ENCODE data around the gene UBL7.

DNA sequence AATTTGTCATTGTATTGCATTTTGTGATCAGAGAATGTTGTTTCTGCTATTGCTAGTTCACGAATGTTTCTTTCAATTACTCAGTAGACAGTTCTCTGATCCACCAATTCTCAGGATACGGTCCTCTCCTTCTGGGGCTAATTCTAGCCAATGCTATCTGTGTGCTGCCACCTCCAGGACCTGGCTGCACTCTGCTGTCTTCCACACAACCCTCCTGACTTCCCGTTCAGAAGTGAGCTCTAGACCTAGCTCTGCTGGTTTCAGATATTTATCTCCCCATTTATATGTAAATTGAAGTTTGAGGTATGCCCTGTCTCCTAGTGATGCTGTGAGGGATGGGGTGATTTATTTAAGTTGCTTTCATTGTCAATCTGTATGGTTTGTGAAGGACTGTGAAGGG lies 21.7 kb upstream of the UBL7 start:
- no peak for TF ChIP-seq EZH2 (IDR thresholded peaks at IDR 0.05; ENCODE audit: borderline replicate concordance, insufficient read depth, low read depth, low read length, poor library complexity, severe bottlenecking)
- TF ChIP-seq, protein P1, sequence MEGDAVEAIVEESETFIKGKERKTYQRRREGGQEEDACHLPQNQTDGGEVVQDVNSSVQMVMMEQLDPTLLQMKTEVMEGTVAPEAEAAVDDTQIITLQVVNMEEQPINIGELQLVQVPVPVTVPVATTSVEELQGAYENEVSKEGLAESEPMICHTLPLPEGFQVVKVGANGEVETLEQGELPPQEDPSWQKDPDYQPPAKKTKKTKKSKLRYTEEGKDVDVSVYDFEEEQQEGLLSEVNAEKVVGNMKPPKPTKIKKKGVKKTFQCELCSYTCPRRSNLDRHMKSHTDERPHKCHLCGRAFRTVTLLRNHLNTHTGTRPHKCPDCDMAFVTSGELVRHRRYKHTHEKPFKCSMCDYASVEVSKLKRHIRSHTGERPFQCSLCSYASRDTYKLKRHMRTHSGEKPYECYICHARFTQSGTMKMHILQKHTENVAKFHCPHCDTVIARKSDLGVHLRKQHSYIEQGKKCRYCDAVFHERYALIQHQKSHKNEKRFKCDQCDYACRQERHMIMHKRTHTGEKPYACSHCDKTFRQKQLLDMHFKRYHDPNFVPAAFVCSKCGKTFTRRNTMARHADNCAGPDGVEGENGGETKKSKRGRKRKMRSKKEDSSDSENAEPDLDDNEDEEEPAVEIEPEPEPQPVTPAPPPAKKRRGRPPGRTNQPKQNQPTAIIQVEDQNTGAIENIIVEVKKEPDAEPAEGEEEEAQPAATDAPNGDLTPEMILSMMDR (IDR thresholded peaks at IDR 0.05): no peak

Data from B cell (primary cell).